HG03095 (cell line): ENCODE results near the gene NOS1AP.

ENCODE experiments used
- ATAC-seq: cut with Tn5 transposase; IDR thresholded peaks from one replicate; pipeline ENCODE4 v1.9.1; 2021; ENCODE audit warnings: moderate library complexity; ENCODE audit not compliant: unreplicated experiment

The NOS1AP gene

GRCh38 chr1:162376691-162377090, 307.2 kb downstream of the NOS1AP start, which contains the start of gene SPATA46:
SPATA46 (minus strand) TSS chr1:162376854; CDS start chr1:162376790, 64 bp downstream.
- ATAC-seq, result no peak

GRCh38 chr1:162380061-162380846, 310.8 kb downstream of the NOS1AP start:
- no peak for ATAC-seq

- ATAC-seq, result no peak
Measured at GRCh38 chr1:162381383-162381782, 311.9 kb downstream of the NOS1AP start, which contains the start of gene C1orf226. C1orf226 (plus strand) TSS chr1:162381728; CDS start chr1:162381902, 174 bp downstream.

- no peak for ATAC-seq
Measured at GRCh38 chr1:162381941-162382750, 312.7 kb downstream of the NOS1AP start.

GRCh38 chr1:162383091-162383490, 313.6 kb downstream of the NOS1AP start:
- no peak for ATAC-seq

GRCh38 chr1:162383516-162383915, 314.0 kb downstream of the NOS1AP start:
- no peak for ATAC-seq

- ATAC-seq, result no peak
Measured at GRCh38 chr1:162384116-162384515, 314.6 kb downstream of the NOS1AP start.

- no peak for ATAC-seq
Measured at GRCh38 chr1:162384601-162385279, 315.2 kb downstream of the NOS1AP start.

GRCh38 chr1:162385280-162385623, 315.8 kb downstream of the NOS1AP start:
- no peak for ATAC-seq

- ATAC-seq, result no peak
Measured at GRCh38 chr1:162385702-162386101, 316.2 kb downstream of the NOS1AP start.

- no peak for ATAC-seq
Measured at GRCh38 chr1:162386292-162387225, 317.1 kb downstream of the NOS1AP start.

- no peak for ATAC-seq
Measured at GRCh38 chr1:162387226-162388082, 318.0 kb downstream of the NOS1AP start.

- ATAC-seq, result no peak
Measured at GRCh38 chr1:162388083-162388594, 318.6 kb downstream of the NOS1AP start.

- no peak for ATAC-seq
Measured at GRCh38 chr1:162388615-162389014, 319.1 kb downstream of the NOS1AP start.

GRCh38 chr1:162389021-162389818, 319.7 kb downstream of the NOS1AP start:
- no peak for ATAC-seq

GRCh38 chr1:162389971-162390370, 320.5 kb downstream of the NOS1AP start:
- ATAC-seq, result no peak

- ATAC-seq, result no peak
Measured at GRCh38 chr1:162390396-162391185, 321.1 kb downstream of the NOS1AP start.
